Stimulated activated CD4-positive, alpha-beta T cell treated with anti-CD3 and anti-CD28 coated beads, Interleukin-4, amount 100 ng/mL, for 48 hours (primary cell): Measurements from ENCODE around the gene BABAM2.

Experiments
- DNase-seq, 2 donors: peaks; one replicate each; pipeline ENCODE4 v3.0.0-alpha.2; 2020; ENCODE audit warnings: low read depth in 2 of 2

BABAM2 gene

DNA sequence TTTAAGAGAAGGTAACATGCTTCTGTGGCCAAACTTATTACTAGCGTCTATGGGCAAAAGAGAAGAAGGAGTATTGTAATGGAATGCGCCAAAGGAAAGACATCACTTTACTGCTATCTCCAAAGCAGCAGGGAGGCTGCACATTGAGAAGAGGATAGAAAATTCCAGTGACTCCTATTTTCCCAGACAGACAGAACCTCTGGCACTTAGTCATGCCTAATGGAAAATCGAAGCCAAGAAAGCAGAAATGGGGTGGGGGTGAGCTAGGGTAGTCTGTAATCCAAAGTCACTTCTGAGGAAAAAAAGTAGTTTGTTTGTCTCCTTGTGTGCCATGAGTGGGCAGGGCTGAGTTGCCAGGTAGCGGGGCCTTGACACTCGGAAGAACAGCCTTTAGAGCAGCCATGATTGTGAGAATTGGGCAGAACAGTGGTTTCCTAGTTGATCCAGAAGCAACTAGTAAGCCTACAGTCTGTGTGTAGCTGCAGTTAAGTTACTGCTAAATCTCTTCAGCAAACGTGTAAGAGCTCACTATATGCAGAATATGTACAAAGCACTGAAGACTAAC, 422.8 kb downstream of the BABAM2 start:
- no peak for DNase-seq

DNA sequence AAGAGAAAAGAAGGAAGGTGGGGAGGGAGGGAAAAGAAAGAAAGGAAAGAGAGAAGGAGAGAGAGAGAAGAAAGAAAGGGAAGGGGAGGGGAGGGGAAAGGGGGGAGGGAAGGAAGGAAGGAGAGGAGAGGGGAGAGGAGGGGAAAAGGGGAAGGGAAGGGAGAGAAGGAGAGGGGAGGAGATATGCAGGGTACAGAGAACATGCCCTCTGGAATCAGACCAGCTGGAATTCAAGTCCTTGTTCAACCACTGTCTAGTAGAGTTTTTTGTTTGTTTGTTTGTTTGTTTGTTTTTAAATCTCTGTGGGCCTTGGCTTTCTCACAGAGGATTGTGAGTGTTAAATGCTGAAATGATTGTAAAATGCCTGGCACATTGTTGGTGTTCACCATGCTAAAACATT, 424.4 kb downstream of the BABAM2 start:
- DNase-seq: no peak

DNA sequence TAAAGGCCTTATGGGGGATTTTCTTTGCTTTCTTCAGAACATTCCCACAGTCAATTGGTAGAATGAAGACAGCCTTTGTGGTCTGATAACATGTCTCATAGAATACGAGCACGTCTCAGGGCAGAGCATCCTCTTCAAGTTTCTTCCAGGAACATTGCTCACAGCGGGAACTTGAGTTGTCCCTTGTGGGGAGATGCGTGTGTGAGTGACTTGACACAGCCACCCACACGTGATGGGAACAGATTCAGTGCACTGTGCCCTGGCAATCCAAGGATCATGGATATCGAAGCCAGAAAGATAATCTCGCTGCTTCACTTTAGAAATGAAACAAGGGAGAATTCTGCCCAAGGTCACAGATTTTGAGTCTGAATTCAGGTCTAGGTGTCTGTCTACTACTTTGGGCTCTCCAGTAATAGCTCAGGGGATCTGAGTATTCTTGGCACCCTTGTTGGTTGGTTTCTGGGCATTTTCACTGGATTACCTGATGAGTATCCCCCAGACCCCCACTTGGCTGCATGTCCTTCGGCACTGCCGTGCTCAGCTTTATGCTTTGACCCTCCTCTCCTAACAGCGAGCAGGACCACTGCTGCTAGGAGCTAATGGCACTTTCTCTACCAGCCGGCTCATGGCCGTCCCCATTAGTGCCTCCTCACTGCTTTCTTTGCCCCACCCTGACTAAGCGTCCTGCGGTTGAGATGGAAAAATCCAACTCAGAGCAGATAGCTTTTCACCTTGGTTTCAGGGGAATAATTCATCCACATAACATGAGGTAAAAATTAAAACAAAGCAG, 426.2 kb downstream of the BABAM2 start:
- DNase-seq: no peak

DNA sequence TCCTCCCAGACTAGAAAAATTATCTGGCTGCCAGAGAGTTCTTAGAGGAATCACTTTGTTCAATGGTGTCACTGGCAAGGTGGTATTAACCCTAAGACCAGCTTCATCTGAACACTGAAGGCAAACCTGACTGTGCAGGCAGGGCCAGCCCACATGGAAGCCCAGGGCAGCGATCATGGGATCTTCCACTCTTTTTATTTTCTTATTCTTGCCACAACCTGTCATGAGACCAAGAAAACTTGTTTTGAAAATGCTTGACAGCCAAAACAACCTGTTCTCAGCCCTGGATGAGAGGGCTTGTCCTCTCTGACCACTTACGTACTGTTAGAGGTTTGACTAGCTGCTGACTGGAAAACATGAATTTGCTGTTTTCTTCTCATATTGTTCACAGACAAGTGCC, 426.9 kb downstream of the BABAM2 start:
- DNase-seq: no peak

DNA sequence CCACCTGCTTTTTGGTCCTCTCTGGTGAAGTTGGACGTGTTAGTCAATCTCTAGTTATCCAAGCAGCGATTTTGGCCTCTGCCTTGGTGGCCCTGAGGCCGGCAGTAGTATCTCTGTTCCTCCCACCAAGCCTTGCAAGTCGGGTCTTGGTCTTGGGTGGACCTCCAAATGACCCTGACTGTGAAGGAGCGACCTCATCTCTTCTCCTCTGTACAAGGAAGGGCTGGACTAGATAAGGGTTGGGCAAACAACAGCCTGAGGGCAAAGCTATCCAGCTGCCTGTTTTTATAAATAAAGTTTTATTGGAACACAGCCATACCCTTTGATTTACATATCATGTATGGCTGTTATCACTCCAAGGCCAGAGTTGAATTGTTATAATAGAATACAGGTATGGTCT, 427.5 kb downstream of the BABAM2 start:
- DNase-seq: no peak

DNA sequence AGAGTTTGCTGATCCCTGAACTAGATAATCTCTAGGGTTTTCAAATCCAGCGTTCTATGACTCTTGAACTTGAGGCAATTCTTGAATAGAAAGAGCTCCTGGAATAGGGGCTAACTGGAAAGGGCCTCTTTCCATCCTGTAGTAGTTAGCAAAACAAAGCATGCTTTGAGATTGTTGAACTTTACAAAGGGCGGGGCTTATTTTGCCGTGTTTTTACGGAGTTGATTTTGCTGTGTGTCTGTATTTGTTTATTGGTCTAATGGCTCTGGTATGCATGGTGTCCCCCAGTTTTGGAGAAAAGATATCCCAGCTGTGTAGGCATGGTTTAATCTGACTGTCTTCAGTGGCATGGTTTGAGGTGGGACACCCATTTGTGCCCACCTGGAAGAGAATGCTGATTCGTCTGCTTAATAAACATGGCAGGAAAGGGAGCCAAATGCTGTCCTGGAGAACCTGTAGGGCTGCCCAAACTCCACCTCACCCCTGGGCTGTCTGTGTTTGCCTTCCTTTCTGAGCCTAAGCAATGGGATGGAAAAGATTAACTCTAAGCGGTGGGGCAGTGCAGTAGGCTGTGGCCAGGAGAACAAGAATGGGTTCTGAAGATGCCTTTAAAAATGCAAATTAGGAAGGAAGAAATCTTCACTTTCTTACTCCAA, 428.1 kb downstream of the BABAM2 start:
- no peak for DNase-seq

DNA sequence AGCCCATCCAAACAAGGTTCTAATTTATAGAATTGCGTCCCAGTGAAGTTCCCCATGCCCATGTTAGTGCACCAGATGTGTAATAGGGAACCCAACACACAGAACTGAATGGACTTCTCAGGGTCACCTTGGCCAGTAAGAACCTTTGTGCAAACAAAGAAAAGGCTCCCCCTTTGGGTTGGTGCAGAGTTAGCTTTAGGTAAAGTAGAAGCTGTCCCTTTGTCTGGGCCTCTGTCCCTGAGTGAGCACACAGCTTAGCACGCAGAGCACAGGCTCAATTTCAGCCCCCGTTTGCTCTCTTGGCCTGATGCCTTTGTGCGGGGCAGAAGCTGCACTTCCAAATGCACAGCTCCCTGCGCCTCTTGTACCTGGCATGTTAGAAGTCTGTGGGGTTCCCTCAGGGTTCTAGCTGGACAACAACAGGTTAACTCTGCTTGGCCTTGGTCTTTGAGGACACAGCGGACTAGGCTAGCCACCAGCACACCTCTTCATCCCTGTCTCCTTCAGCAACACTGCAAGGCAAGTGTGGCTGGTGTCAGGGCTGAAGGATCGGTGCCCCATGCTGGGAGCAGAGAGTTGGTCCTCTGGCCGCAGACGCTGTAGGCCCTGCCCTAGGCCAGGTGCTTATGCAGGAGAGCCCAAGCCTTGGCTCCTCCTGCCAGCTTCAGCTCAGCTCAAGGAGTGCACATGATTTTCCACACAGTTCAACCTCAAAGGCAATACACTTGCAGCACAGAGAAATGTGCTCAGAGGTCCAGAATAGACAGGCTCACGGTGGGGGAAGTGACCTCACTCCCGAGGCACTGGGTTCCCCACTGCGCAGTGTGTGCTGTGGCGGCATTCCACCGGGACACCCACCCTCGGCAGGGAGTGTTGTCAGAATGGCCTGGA, 428.8 kb downstream of the BABAM2 start:
- DNase-seq: no peak

DNA sequence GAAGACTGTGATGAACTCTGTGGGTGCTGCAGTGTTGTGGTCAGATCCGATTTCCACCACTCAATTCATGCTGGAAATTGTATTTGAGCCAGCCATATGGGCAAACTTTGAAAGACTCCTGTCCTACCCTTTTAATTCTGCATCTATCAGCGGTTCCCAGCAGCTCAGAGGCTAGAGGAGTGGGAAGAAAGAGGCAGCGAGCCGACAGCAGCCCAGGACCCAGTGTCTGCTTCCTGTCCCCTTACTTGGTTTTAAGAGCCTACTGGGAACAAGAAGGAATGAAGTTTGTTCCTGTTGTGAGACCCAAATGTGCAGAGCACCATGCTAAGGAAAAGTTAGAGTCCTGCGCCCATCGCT, 429.5 kb downstream of the BABAM2 start:
- DNase-seq: no peak

DNA sequence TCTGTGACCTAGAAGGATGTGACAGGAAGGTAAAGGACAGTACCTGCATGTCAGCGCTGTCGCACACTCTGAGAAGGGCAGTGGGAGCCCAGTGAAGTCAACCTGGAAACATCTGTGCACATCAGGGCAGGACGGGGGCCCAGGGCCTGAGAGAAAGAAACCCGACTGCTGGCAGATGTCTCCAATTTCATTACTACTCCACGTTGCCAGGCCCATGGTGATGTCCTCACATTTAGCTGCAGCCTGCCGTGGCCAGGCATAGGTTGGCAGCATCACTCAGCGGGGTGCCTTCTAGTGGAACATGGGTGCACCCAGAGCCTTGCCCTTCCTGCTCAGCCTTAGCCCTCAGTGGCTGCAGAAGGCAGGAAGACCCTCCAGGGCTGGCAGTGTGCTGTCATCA, 429.8 kb downstream of the BABAM2 start:
- no peak for DNase-seq

DNA sequence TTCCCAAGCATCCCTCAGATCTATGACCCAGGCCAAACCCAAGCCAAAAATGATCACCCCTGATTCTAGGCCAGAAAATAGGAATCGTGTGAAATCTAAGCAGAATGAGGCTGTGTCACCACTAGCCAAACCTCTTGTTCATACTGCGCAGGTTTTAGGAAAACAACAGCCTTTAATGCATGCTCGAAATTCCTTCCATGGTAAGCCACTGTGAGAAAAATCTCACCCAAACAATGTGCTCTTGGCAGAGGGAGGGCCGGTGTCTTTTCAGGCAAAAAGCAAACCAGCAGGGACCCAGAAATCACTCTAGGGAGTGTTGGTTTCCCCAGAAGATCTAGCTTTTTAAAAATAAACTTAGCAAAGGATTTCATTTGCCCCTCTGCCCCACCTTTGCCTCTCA, 430.9 kb downstream of the BABAM2 start:
- no peak for DNase-seq

DNA sequence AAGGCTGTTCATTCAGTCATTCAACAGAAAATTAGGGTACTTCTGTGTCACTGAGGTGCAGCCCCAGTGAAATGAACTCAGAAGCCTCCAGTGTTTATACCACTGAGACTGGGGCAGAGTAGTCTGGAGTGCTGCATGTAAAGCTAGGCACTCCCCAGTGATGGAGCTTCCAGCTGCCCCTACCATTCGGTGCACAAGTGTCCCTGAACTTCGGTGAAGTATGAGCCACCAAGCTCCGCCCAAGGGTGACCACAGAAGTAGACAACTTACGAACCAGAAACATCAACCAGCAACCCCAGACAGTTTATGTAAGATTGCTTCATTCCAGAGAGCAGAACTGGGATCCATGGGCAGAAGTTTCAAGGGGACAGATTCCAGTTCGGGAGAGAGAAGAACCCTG, 431.5 kb downstream of the BABAM2 start:
- DNase-seq: no peak

DNA sequence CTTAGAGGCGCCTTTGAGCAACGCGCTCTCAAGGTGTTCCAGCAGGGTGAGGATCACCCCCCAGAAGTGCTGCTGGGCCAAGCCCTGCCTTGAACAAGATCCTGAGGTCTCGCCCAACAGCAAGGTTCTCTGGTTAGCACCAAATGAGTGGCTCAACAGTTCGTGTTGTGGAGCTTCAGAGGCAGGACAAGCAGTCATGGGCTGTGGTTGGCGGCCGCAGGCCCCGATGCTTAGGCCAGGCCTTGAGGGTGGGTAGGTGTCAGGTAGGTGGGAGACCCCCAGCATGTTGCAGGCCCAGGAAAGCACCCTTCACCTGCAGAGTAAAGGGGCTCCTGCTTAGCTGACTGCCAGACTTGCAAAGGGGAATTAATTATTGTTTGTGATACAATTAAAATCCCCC, 431.9 kb downstream of the BABAM2 start:
- no peak for DNase-seq

DNA sequence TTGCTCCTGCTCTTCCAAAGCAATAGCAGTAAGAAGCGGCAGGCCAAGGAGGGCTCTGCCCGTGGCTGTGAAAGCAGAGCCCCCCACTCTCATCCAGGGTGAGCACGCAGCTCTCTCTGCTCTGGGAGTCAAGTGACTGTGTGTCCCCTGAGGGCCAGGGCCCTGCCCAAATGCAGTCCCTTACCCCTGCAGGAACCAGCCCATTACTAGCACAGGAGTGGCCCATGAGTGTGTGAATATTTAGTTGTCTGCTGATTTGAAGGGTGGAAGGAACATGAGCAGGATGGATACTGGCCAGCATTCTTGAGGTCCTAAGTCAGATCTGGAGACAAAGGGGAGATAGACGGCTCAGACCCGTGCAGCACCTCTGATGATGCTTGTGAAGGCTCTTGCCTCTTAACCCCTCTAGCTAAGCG, 432.5 kb downstream of the BABAM2 start:
- no peak for DNase-seq

DNA sequence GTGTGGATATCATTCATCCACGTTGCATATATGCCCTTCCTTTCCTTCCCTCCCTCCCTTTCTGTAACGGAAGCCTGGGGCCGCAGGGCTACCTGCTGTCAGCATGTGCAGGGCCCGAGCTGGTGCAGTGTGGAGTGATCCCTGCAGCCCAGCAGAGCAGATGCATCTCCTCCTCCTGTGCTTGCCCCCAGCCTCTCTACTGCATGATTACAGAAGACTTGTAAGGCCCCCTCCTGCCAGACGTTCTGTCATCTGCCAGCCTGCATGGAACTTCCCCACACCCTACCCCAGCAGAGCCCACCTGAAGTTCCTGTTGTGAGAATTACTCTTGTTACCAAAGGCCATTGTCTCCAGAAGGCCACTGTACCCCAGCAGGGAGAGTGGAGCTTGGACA, 434.6 kb downstream of the BABAM2 start:
- DNase-seq: no peak

DNA sequence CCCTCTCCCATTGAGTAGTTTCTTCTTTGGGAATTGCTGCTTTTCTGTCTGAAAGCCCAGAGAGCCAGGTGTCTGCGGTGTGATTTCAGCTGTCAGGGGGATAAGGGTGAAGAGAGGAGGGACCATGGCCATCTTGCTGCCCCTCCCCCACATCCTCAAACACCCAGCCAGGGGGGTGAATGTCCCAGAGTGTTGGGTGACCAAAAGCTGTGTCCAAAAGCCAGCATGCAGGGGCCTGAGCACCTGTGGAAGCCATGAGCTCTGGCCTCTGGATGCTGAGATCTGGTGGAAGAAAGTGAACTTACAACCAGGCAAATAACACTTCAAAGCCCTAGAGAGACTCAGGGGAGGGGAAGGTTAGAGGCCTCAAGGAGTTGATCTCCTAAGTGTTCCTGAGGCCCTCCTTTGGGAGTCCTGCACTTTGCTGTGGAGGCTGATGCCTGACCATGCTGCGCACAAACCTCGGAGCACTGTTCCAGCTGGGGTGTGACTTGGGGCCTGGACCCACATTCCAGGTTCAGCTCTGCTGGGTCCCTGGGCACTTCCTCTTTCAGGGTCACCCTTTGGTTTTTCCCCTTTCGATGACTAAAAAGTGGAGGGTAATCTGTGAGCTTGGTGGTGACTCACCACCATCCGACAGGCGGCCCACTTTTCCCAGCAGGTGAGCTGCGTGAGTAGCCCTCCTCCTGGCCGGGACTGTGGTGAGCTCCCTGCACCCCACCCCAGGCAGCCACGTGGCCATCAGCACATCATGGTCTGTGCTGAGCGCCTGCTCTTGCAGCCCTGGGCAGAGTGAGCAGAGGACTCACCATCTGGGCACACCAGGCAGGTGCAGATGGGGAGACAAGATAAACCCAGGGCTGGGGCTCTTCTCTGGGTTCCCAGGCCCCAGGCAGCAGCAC, 435.3 kb downstream of the BABAM2 start:
- DNase-seq: no peak

DNA sequence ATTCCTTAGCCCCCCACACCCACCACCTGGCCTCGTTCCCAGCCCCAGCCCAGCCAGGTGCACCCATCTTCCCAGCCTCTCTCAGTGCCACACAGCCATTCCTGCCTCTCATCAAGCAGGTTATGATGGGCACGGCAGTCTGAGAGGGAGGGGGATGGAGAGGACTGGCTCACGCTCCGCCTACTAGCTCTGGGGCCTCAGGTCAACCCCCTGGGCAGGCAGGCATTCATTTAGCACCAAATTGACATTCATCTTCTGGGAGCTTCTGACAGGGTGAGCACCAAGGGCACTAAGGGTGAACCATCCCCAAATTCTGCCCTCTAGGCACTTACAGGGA, 435.9 kb downstream of the BABAM2 start:
- no peak for DNase-seq

DNA sequence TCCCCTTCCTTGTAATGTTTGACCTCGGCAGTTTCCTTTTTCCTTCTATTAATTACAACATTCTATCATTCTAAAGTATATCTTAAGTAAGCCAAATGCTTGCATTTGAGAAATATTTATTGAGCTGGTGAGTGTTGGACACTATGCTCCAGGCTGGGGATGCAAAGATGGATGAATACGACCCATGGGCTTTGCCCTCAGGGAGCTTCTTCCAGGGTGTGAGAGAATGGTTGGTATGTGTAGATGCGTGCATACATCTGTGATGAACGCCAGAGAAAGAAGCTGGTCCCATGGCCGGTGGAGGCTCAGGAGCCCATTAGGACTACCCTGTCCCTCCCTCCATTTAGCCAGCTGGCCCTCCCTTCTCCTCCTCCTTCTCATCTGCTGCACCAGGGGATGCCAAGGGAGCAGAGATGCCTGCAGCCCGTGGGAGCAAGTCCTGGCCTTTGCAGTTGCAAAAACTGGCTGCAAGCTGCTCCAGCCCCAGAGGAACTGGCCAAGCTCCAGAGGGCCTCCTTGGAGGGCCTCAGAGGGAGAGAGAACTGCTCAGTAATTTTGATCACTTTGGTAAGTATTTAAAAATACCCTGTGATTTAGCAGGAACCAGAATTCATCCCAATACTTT, 436.5 kb downstream of the BABAM2 start:
- DNase-seq: no peak

DNA sequence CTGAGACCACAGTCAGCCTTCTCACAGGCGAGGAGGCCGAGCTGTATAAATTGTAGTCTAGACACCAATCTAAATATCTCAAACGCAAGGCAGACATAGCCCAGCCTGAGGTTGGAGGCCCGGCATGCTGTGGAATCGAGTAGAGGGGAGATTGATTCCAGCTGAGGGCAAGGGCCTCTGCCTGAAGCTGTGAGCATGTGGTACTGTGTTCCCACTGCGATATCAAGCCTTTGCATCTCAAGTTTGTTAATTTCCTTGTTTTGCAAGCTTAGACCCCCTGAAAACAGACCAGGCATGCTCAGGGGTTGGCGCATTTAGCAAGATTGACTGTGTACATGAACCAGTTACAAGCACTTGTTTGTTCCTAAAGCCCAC, 437.0 kb downstream of the BABAM2 start:
- DNase-seq: no peak

DNA sequence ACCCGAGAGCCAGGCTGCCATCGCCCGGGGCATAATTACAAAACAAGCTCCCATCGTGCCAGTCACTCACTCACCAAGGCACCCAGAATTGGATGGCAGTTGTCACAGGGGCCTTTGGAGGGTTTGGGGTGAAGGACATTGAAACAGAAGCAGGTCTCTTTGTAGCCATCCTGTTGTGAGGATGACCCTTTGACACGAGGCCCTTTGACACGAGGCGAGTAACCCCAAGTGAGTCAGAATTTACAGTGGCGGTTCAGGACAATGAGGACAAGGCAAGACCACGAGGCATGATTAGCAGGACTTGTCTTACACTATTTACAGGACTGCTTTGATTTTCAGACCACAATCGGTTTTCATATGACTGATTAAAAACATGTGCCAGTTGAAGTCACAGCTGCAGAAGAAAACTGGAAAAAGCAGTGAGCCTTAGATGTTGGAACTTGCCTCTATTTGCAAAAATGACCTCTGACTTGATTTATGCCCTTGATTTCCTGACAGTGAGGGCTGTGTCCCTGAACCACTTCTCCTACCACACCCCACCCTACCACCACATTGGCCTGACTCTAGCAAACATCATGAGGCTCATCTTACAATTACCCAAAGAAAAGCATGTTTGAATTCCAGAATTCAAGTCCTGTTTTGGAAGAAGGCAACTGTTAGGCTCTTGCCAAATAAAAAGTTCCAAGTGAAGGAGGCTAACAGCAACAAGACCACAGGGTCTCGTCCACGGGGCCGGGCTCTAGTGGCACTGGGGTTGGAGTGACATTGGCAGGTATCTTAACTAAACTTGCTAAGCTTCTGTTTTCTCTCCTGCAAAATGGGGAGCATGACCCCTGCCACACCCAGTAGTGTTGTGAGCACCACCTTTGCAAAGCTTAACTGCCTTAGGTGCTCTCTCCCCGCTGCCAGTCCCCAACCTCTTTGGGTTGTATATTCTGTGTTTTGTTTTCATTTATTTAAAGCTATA, 437.7 kb downstream of the BABAM2 start:
- DNase-seq: no peak

DNA sequence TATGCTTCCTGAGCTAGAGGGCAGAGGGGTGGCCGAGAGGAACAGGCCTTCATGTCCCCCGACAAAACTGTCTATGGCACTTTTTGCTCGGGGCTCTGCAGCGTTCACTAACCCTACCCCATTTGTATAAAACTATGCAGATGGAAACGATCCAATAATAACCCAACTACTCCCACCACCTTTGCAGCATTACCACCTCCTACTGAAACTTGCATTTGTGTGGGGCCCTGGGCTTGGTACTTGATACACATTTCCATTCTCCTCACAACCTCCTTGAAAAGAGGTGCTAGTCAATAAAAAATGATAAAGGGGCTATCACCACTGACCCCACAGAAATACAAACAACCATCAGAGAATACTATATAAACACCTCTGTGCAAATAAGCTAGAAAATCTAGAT, 438.7 kb downstream of the BABAM2 start:
- DNase-seq: no peak
